ENCODE data around the gene FEM1C.

DNA sequence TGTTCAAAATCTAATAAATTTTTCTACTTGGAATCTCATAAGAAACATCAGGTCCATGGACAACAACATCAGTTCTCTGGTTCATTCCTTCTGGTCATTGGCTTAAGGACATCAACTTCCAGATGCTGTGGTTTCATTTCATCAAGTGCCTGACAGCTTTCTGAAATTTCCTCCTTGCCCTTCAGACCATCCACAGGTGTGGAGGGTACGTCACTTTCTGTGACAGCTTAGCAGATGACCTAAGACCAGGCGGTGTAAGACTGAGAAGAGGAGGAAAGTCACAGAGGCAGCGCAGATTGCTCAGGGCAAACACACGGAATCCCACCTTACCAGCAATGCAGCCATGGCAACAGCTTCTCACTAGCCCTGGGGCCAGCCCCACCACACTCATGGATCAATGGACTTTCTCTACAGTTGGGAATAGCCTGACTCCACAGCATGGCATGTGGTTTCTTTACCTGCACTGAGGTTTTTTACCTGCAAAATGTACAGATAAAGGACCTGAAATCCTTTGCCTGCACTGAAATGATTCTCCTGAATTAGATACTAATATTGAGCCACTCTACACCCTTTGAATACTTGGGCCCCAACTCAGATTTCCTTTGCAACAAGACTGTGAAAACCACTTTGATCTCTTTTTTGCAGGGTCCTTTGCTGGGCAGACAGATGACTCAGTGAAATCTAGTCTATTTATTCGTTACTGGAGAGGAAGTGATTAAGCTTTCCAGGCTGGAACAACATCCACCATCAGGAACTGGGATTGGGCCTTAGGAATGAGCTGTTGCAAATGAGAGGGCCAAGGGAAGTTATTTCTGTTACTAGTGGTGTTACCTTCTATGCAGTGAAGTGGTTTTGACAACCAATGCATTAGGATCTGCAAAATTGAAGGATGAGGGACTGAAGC is 30.8 kb upstream of the FEM1C start:
- TF ChIP-seq POLR2AphosphoS5 (IDR thresholded peaks at IDR 0.05; ENCODE audit: borderline replicate concordance, low read depth, low read length) (no peak), EZH2 (IDR thresholded peaks at IDR 0.05) (no peak)

Measured in SK-N-MC (cell line).